IPS DF 6.9 (cell line): ENCODE data around the gene SMIM36.
"Not testable (repeated sequence)": the region's sequence is repeated elsewhere in the genome, so short reads cannot be mapped to it uniquely, and the experiment has no call there.

Experiments
- DNase-seq: peaks from one replicate; pipeline ENCODE4 v3.0.0-alpha.2; 2013; ENCODE audit warnings: low read depth, low spot score
- H3K27ac ChIP-seq: one replicate; pipeline ENCODE4 v1.5.1; 2013; ENCODE audit warnings: low read length, control low read depth
- H3K27me3 ChIP-seq: 2 replicates; pipeline ENCODE4 v1.6.1; 2013; ENCODE audit warnings: mild to moderate bottlenecking, low read length; ENCODE audit not compliant: control insufficient read depth, insufficient read depth
- H3K36me3 ChIP-seq: 2 replicates; pipeline ENCODE4 v1.6.1; 2013; ENCODE audit warnings: low read length; ENCODE audit not compliant: control insufficient read depth, insufficient read depth
- H3K4me1 ChIP-seq: 2 replicates; pipeline ENCODE4 v1.6.1; 2013; ENCODE audit warnings: low read length; ENCODE audit not compliant: control insufficient read depth, insufficient read depth
- H3K4me3 ChIP-seq: 2 replicates; pipeline ENCODE4 v1.5.1; 2013; ENCODE audit warnings: mild to moderate bottlenecking, low read length
- H3K9me3 ChIP-seq: 2 replicates; pipeline ENCODE4 v1.6.1; 2013; ENCODE audit warnings: low read length, inconsistent platforms; ENCODE audit not compliant: control insufficient read depth, insufficient read depth
- WGBS: extraction: QIAGEN DNeasy Blood & Tissue Kit; methylation state at CpG from one replicate; pipeline ENCODE4 v1.1.7; 2013; ENCODE audit warnings: mixed read lengths, missing lambda C conversion rate; ENCODE audit not compliant: insufficient read length, insufficient coverage; 5-methylcytosine and 5-hydroxymethylcytosine counted together

The SMIM36 gene

DNA sequence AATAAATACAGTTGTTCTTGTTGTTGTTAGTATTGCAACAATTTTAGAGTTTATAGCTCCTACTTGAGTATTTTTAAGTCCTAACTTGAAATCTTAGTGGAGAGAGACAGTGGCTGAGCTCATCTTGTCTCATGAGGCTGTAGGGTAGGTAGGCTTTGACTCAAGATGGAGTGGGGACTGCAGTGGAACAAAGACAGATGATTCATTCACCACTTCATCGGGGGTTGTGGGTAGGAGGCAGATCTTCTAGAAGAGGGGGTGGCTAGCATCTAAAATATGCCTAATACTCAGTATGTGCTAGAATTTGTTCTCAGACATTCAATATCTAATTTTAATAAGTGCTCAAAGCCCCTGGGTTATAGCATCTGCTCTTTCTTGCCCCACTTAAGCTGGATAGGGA, 76.5 kb downstream of the SMIM36 start:
- no peaks in the 10 kb centered on the region for H3K9me3 ChIP-seq
- no CpG with 5 or more reads among the region's 1 CpG for WGBS
- H3K4me3 ChIP-seq = no peak overlapping the region
- H3K27ac ChIP-seq = no peak overlapping the region
- no peaks in the 10 kb centered on the region for H3K27me3 ChIP-seq
- no peaks in the 10 kb centered on the region for H3K4me1 ChIP-seq
- H3K36me3 ChIP-seq = no peaks in the 10 kb centered on the region
- no peak for DNase-seq

DNA sequence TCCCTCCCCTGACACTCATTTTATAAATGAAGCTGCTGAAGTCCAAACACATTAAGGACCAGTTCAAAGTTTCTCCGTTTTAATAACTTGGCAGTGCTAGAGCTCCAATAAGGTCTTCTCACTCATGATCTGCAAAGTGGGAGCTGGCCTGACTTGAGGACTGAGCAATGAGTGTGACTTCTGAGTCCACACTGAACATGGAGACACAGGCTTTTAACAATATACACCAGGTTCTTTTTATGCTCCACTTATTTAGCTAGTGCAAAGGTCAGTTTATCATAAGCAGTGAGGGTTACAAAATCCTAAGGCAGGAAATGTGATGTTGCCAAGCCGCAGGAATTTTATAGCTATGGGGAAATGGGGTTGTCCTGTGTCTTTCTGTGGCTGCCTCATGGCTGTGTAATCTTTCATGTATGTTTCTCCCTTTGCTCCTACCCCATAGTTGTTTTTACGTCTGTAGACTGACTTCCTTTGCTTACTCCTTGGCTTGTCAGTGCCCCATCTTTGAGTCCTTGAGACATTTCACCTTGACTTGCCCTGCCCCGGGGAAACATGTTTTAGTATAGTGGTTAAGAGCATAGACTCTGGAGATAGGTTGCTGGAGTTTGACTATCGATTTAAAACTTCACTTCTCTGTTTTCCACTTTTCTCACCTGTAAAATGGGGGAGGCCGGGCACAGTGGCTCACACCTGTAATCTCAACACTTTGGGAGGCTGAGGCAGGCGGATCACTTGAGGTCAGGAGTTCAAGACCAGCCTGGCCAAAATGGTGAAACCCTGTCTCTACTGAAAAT, 77.4 kb downstream of the SMIM36 start:
- Histone ChIP-seq H3K4me3 (no peak overlapping the region), H3K27me3 (no peaks in the 10 kb centered on the region), H3K36me3 (no peaks in the 10 kb centered on the region), H3K9me3 (no peaks in the 10 kb centered on the region), H3K27ac (no peak overlapping the region), H3K4me1 (no peaks in the 10 kb centered on the region)
- DNase-seq = no peak
- WGBS = no CpG with 5 or more reads among the region's 7 CpGs

DNA sequence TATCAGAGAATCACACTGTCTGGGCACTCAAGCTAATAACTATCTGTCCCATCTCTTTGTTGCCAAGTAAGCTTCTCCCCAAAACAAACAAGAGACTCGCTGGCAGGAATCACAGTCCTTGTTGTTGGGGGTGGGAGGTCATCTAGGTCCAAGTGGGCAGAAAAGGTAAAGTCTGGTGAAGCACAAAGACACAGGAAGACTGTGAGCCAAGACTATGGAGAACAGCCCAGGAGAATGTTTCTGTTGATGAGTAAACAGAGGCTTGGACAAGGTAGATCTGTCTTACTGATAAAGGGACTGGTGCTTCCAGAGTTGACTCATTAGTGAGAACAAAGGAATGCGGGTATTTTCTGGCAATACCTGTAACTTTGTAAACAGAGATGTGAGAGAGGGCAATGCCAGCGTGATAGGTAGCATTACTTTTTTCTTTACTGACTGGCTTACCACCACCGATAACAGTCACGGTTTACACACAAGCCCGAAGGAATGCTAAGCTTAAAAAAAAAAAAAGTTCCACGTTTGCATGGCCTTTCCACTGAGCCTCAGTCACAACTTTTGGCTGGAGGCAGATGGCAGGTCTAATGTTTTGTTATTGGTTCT, 78.1 kb downstream of the SMIM36 start:
- H3K27me3 ChIP-seq = no peaks in the 10 kb centered on the region
- H3K4me1 ChIP-seq = no peaks in the 10 kb centered on the region
- H3K27ac ChIP-seq = no peak overlapping the region
- no peak for DNase-seq
- no peak overlapping the region for H3K4me3 ChIP-seq
- H3K9me3 ChIP-seq = no peaks in the 10 kb centered on the region
- WGBS = no CpG with 5 or more reads among the region's 7 CpGs
- H3K36me3 ChIP-seq = no peaks in the 10 kb centered on the region

GRCh38 chr17:55432358-55433028, 78.8 kb downstream of the SMIM36 start:
- DNase-seq = no peak
- WGBS = no CpG with 5 or more reads among the region's 4 CpGs

DNA sequence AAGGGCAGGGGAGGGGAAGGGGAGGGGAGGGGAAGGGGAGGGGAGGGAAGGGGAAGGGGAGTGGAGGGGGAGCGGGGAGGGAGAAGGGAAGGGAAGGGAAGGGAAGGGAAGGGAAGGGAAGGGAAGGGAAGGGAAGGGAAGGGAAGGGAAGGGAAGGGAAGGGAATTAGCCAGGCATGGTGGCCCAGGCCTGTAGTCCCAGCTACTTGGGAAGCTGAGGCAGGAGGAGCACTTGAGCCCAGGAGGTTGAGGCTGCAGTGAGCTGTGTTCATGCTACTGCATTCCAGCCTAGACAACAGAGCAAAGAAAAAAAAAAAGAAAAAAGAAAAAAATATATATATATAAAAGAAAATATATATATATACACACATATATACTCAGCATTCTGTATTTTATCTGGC, 79.3 kb downstream of the SMIM36 start:
- not testable (repeated sequence) for H3K9me3 ChIP-seq, H3K4me3 ChIP-seq, H3K36me3 ChIP-seq, H3K27me3 ChIP-seq, H3K27ac ChIP-seq, DNase-seq, H3K4me1 ChIP-seq
- no CpG with 5 or more reads among the region's 1 CpG for WGBS

More at GRCh38 chr17:55432358-55433028, 78.8 kb downstream of the SMIM36 start:
- Histone ChIP-seq H3K27ac (no peak overlapping the region), H3K27me3 (no peaks in the 10 kb centered on the region), H3K9me3 (no peaks in the 10 kb centered on the region), H3K4me1 (no peaks in the 10 kb centered on the region), H3K4me3 (no peak overlapping the region), H3K36me3 (no peaks in the 10 kb centered on the region)

DNA sequence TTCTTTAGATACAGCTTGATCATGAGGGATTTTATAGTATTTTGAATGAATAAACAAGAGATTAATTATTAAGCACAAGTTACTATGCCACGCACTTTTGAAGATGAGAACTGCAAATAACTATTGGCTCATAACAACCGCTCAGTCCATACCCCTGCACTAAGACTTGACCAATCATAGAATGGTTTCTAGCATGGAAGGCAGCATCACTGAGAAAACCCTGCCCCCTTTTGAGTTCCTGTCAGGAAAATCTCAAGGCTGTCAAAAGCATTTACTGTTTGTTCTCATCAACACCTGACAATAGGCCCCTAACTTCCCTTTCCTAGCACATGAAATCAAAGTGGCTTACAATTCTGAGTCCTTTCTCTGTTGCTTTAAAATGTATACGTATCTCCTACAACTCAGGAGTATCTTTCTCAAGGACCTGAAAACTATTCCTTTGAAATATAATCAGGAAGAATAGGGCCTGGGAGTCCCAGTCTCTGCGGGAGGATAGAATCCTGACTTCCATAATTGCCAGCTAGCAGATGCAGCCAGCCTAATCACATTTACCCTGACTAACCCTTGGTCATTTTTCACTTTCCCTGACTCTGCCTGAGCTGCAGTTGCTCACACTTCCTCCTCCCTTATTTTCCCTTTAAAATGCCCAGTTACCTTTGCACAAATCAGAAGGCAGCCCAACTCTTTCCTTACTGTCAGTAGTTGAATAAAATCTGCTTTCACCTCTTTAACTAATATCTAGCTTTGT, 80.5 kb downstream of the SMIM36 start:
- DNase-seq = no peak
- H3K36me3 ChIP-seq = no peaks in the 10 kb centered on the region
- H3K4me3 ChIP-seq = no peak overlapping the region
- no CpG with 5 or more reads among the region's 4 CpGs for WGBS
- H3K27me3 ChIP-seq = no peaks in the 10 kb centered on the region
- H3K9me3 ChIP-seq = no peaks in the 10 kb centered on the region
- H3K4me1 ChIP-seq = no peaks in the 10 kb centered on the region
- no peak overlapping the region for H3K27ac ChIP-seq

GRCh38 chr17:55427587-55427882, 83.7 kb downstream of the SMIM36 start:
- no peak overlapping the region for H3K27ac ChIP-seq
- H3K4me3 ChIP-seq = no peak overlapping the region
- no peaks in the 10 kb centered on the region for H3K36me3 ChIP-seq
- H3K9me3 ChIP-seq = no peaks in the 10 kb centered on the region
- 100% methylated on average over 1 of the region's 2 CpGs for WGBS
- no peaks in the 10 kb centered on the region for H3K4me1 ChIP-seq
- no peak for DNase-seq
- H3K27me3 ChIP-seq = no peaks in the 10 kb centered on the region

DNA sequence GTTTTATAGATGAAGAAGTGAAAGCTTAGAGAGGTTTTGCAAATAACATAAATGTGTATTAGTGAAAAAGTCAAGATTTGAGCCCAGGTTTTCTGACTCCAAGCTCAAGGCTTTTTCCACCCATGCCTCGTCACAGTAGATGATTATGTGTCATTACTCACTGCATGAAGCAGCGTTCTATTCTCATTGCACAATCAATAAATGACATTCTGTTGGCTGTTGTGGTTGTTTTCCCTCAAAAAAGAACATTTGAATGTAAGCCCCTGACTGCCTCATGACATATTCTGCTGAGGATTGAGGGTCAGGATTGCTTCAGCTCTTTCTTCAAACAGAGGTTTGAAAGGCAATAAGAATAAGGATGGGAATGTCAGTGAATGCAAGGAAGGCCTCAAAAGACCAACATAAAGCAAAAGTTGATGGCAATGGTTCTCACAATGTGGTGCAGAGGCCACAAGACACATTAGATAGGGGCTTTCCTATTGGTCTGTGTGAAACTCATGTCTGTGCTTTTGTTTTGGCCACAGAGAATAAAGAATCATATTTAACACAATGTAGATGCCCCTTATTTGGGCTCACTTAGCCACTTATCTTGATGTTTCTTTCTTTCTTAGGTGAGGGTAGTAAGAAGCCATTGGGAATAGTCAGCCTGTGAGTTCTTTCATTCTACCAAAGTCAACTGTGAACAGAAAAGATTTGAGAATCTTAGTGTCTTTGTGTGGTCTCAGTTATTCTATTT, 84.2 kb downstream of the SMIM36 start:
- Histone ChIP-seq H3K27me3 (no peaks in the 10 kb centered on the region), H3K36me3 (no peaks in the 10 kb centered on the region), H3K9me3 (no peaks in the 10 kb centered on the region), H3K4me3 (no peak overlapping the region), H3K4me1 (no peaks in the 10 kb centered on the region), H3K27ac (no peak overlapping the region)
- no peak for DNase-seq
- WGBS = no CpG with 5 or more reads among the region's 2 CpGs

- Histone ChIP-seq H3K27ac (no peak overlapping the region), H3K9me3 (no peaks in the 10 kb centered on the region), H3K27me3 (no peaks in the 10 kb centered on the region), H3K4me3 (no peak overlapping the region), H3K36me3 (no peaks in the 10 kb centered on the region), H3K4me1 (no peaks in the 10 kb centered on the region)
- WGBS = no CpG with 5 or more reads among the region's 4 CpGs
- DNase-seq = no peak
Measured at GRCh38 chr17:55424893-55425540, 86.2 kb downstream of the SMIM36 start.
